Neural cell (in vitro differentiated cells): ENCODE measurements around the gene FUNDC2.

ENCODE experiments used
- EP300 ChIP-seq: fragments of 450-650 bp; conservative IDR thresholded peaks from 2 replicates; pipeline ENCODE4 v1.6.1; 2014; ENCODE audit warnings: antibody characterized with exemption, mild to moderate bottlenecking, moderate library complexity; ENCODE audit not compliant: poor library complexity, severe bottlenecking
- EZH2 ChIP-seq: fragments of 200-600, 300-800 bp; shearing (Covaris generic), sonication (generic); IDR thresholded peaks from 2 replicates; pipeline ENCODE4 v1.6.1; 2014; ENCODE audit warnings: antibody characterized with exemption, low read length, borderline replicate concordance, mild to moderate bottlenecking; ENCODE audit not compliant: insufficient read depth, poor library complexity, severe bottlenecking
- MXI1 ChIP-seq: fragments of 450-650 bp; conservative IDR thresholded peaks from 2 replicates; pipeline ENCODE4 v1.6.1; 2014; ENCODE audit warnings: antibody characterized with exemption, mild to moderate bottlenecking; ENCODE audit not compliant: poor library complexity, severe bottlenecking
- POLR2AphosphoS5 ChIP-seq: IDR thresholded peaks from 2 replicates; pipeline ENCODE4 v1.6.1; 2012
- SMC3 ChIP-seq: fragments of 450-650 bp; conservative IDR thresholded peaks from 2 replicates; pipeline ENCODE4 v1.6.1; 2014; ENCODE audit warnings: antibody characterized with exemption, mild to moderate bottlenecking, moderate library complexity; ENCODE audit not compliant: poor library complexity
- TAF1 ChIP-seq: IDR thresholded peaks from 2 replicates; pipeline ENCODE4 v1.6.1; 2012; ENCODE audit warnings: low read depth
- TF ChIP-seq, protein P1 (sequence below): fragments of 450-650 bp; IDR thresholded peaks from 2 replicates; pipeline ENCODE4 v1.5.1; 2014; ENCODE audit warnings: antibody characterized with exemption, mild to moderate bottlenecking, moderate library complexity; ENCODE audit not compliant: poor library complexity, severe bottlenecking
- TF ChIP-seq, protein P2 (sequence below): IDR thresholded peaks from 2 replicates; pipeline ENCODE4 v1.6.1; 2012; ENCODE audit warnings: borderline replicate concordance

DNA sequence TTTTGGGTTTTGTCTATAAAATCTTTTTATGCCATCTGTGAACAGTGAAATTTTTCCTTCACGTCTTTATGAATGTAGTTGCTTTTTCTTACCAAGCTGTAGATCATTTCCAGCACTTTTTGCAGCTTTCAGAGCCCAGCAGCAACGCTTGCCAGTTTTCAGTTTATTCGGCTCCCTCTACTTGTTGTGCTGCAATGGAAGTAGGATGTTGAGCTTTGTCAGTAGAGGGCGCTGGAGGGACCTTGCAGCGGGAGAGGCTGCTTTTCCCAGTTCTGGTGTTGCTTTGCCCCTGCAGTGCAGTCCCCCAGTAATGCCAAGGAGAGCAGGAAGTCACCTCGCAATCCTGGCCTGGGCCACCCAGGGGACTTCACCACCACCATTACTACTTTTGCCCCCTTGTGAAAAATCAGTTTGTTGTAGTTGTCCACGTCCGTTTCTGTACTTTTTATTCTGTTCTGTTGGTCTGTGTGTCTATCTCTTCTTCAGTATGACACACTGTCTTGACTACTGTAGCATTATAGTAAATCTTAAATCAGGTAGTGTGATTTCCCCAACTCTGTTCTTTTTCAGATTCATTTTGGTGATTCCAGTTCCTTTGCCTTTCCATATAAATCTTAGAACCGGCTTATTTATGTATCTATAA lies 22.5 kb downstream of the FUNDC2 start:
- TF ChIP-seq, protein P1, sequence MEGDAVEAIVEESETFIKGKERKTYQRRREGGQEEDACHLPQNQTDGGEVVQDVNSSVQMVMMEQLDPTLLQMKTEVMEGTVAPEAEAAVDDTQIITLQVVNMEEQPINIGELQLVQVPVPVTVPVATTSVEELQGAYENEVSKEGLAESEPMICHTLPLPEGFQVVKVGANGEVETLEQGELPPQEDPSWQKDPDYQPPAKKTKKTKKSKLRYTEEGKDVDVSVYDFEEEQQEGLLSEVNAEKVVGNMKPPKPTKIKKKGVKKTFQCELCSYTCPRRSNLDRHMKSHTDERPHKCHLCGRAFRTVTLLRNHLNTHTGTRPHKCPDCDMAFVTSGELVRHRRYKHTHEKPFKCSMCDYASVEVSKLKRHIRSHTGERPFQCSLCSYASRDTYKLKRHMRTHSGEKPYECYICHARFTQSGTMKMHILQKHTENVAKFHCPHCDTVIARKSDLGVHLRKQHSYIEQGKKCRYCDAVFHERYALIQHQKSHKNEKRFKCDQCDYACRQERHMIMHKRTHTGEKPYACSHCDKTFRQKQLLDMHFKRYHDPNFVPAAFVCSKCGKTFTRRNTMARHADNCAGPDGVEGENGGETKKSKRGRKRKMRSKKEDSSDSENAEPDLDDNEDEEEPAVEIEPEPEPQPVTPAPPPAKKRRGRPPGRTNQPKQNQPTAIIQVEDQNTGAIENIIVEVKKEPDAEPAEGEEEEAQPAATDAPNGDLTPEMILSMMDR = no peak
- TF ChIP-seq EP300 (no peak), POLR2AphosphoS5 (no peak), TAF1 (no peak), EZH2 (no peak), SMC3 (no peak), MXI1 (no peak)
- TF ChIP-seq, protein P2, sequence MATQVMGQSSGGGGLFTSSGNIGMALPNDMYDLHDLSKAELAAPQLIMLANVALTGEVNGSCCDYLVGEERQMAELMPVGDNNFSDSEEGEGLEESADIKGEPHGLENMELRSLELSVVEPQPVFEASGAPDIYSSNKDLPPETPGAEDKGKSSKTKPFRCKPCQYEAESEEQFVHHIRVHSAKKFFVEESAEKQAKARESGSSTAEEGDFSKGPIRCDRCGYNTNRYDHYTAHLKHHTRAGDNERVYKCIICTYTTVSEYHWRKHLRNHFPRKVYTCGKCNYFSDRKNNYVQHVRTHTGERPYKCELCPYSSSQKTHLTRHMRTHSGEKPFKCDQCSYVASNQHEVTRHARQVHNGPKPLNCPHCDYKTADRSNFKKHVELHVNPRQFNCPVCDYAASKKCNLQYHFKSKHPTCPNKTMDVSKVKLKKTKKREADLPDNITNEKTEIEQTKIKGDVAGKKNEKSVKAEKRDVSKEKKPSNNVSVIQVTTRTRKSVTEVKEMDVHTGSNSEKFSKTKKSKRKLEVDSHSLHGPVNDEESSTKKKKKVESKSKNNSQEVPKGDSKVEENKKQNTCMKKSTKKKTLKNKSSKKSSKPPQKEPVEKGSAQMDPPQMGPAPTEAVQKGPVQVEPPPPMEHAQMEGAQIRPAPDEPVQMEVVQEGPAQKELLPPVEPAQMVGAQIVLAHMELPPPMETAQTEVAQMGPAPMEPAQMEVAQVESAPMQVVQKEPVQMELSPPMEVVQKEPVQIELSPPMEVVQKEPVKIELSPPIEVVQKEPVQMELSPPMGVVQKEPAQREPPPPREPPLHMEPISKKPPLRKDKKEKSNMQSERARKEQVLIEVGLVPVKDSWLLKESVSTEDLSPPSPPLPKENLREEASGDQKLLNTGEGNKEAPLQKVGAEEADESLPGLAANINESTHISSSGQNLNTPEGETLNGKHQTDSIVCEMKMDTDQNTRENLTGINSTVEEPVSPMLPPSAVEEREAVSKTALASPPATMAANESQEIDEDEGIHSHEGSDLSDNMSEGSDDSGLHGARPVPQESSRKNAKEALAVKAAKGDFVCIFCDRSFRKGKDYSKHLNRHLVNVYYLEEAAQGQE = no peak
